Nephron (organoid): ENCODE data around the gene ADAMTS12.
"Not testable (repeated sequence)": the region's sequence is repeated elsewhere in the genome, so short reads cannot be mapped to it uniquely, and the experiment has no call there.

ENCODE experiments used
- H3K27ac Mint-ChIP-seq, 3 experiments: 2 replicates each; pipeline ENCODE4 v1.8.0; 2020; ENCODE audit warnings: mixed read lengths in 3 of 3, mild to moderate bottlenecking in 2 of 3, moderate library complexity in 1 of 3
- H3K27me3 Mint-ChIP-seq: 2 replicates; pipeline ENCODE4 v1.8.0; 2021; ENCODE audit warnings: low read depth, mild to moderate bottlenecking, moderate library complexity, mixed read lengths
- H3K36me3 Mint-ChIP-seq: 2 replicates; pipeline ENCODE4 v1.8.0; 2020; ENCODE audit warnings: low read depth, mixed read lengths
- H3K4me1 Mint-ChIP-seq: 2 replicates; pipeline ENCODE4 v1.8.0; 2020; ENCODE audit warnings: mixed read lengths
- H3K4me3 Mint-ChIP-seq, 3 experiments: 2 replicates each; pipeline ENCODE4 v1.8.0; 2020; ENCODE audit warnings: mild to moderate bottlenecking in 3 of 3, mixed read lengths in 3 of 3, moderate library complexity in 2 of 3
- H3K9me3 Mint-ChIP-seq: 2 replicates; pipeline ENCODE4 v1.8.0; 2020; ENCODE audit warnings: mixed read lengths
- TF ChIP-seq, protein P1 (sequence below), 3 experiments: fragments of 200-600 bp; sonication (generic); IDR thresholded peaks; one replicate each; pipeline ENCODE4 v1.5.0; 2021; ENCODE audit warnings: antibody characterized with exemption in 3 of 3; ENCODE audit not compliant: unreplicated experiment in 3 of 3

ADAMTS12 gene

DNA sequence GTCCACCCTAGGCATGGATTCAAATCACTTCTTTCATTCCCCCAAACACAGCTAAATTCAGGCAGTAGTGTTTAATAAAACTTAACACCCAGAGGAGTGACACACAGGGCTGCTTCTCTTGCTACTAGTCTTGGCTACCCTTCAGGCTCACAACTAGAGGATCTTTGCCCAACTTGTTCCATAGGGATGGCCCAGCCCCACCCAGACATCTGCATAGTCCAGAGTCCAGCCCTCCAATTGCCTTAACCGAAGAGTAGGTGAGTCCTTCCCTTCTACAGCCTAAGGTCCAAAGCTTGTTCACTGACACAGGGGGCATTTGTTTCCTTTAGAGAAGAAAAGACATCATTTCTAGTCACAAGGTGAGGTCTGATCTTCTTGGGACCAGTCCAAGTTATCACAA is 29.2 kb upstream of the ADAMTS12 start:
- TF ChIP-seq, protein P1, sequence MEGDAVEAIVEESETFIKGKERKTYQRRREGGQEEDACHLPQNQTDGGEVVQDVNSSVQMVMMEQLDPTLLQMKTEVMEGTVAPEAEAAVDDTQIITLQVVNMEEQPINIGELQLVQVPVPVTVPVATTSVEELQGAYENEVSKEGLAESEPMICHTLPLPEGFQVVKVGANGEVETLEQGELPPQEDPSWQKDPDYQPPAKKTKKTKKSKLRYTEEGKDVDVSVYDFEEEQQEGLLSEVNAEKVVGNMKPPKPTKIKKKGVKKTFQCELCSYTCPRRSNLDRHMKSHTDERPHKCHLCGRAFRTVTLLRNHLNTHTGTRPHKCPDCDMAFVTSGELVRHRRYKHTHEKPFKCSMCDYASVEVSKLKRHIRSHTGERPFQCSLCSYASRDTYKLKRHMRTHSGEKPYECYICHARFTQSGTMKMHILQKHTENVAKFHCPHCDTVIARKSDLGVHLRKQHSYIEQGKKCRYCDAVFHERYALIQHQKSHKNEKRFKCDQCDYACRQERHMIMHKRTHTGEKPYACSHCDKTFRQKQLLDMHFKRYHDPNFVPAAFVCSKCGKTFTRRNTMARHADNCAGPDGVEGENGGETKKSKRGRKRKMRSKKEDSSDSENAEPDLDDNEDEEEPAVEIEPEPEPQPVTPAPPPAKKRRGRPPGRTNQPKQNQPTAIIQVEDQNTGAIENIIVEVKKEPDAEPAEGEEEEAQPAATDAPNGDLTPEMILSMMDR (IDR thresholded peaks at IDR 0.05; ENCODE audit: unreplicated experiment in 3 of 3) = no peak
- Mint-ChIP-seq H3K27me3 (no peaks in the 10 kb centered on the region), H3K9me3 (peaks cover 33% of the 10 kb centered on the region), H3K36me3 (no peaks in the 10 kb centered on the region), H3K4me3 (no peak overlapping the region), H3K4me1 (no peaks in the 10 kb centered on the region), H3K27ac (no peak overlapping the region)

DNA sequence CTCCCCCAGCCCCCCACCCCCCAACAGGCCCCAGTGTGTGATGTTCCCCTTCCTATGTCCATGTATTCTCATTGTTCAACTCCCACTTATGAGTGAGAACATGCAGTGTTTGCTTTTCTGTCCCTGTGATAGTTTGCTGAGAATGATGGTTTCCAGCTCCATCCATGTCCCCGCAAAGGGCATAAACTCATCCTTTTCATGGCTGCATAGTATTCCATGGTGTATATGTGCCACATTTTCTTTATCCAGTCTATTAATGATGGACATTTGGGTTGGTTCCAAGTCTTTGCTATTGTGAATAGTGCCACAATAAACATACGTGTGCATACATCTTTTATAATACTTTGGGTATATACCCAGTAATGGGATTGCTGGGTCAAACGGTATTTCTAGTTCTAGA is 23.1 kb upstream of the ADAMTS12 start:
- not testable (repeated sequence) for H3K27ac Mint-ChIP-seq, H3K4me1 Mint-ChIP-seq, H3K27me3 Mint-ChIP-seq, H3K4me3 Mint-ChIP-seq, H3K36me3 Mint-ChIP-seq
- H3K9me3 Mint-ChIP-seq = peaks cover 39% of the 10 kb centered on the region

DNA sequence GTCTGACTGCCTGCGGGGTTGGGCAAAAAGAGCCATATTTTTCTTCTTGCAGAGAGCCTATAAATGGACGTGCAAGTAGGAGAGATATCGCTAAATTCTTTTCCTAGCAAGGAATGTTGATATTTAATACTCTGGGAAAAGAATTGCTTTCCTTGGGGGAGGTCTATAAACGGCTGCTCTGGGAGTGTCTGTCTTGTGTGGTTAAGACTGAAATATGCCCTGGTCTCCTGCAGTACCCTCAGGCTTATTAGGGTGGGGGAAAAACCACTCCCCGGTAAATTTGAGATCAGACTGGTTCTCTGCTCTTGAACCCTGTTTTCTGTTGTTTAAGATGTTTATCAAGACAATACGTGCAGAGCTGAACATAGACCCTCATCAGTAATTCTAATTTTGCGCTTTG is 14.5 kb upstream of the ADAMTS12 start:
- H3K36me3 Mint-ChIP-seq, H3K4me1 Mint-ChIP-seq, H3K27ac Mint-ChIP-seq, H3K27me3 Mint-ChIP-seq, H3K4me3 Mint-ChIP-seq: not testable (repeated sequence)
- H3K9me3 Mint-ChIP-seq = peaks cover 51% of the 10 kb centered on the region

DNA sequence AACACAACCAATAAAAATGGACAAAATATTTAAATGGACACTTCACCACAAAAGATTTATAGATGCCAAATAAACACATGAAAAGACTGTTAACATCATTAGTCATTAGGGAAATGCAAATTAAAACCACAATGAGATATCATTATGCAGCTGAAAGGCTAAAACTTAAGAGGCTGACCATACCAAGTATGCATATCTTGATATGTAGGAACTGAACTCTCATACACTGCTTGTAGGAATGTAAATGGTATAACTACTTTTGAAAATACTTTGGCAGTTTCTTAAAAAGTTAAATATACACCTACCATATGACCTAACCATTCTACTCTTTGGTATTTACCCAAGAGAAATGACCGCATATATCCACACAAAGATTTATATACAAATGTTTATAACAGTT is 13.6 kb upstream of the ADAMTS12 start:
- no peak overlapping the region for H3K4me3 Mint-ChIP-seq
- peaks cover 53% of the 10 kb centered on the region for H3K9me3 Mint-ChIP-seq
- H3K36me3 Mint-ChIP-seq = no peaks in the 10 kb centered on the region
- peaks cover 3% of the 10 kb centered on the region for H3K27me3 Mint-ChIP-seq
- H3K4me1 Mint-ChIP-seq = peaks cover 4% of the 10 kb centered on the region
- TF ChIP-seq, protein P1 (IDR thresholded peaks at IDR 0.05; ENCODE audit: unreplicated experiment in 3 of 3) = no peak
- no peak overlapping the region for H3K27ac Mint-ChIP-seq

DNA sequence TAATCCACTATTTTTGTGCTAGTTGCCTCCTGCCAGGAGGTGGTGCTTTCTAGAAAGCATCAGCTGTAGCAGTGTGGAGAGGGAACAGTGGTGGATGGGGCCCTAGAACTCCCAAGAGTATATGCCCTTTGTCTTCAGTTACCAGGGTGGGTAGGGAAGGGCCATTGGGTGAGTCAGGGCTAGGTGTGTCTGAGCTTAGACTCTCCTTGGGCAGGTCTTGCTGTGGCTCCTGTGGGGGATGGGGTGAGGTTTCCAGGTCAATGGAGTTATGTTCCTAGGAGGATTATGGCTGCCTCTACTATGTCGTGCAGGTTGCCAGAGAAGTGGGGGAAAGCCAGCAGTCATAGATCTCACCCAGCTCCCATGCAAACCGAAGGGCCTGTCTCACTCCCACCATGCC is 11.3 kb upstream of the ADAMTS12 start:
- TF ChIP-seq, protein P1 (IDR thresholded peaks at IDR 0.05; ENCODE audit: unreplicated experiment in 3 of 3) = no peak
- Mint-ChIP-seq H3K4me1 (peaks cover 4% of the 10 kb centered on the region), H3K4me3 (no peak overlapping the region), H3K36me3 (no peaks in the 10 kb centered on the region), H3K9me3 (peaks cover 45% of the 10 kb centered on the region), H3K27me3 (peaks cover 3% of the 10 kb centered on the region), H3K27ac (no peak overlapping the region)

DNA sequence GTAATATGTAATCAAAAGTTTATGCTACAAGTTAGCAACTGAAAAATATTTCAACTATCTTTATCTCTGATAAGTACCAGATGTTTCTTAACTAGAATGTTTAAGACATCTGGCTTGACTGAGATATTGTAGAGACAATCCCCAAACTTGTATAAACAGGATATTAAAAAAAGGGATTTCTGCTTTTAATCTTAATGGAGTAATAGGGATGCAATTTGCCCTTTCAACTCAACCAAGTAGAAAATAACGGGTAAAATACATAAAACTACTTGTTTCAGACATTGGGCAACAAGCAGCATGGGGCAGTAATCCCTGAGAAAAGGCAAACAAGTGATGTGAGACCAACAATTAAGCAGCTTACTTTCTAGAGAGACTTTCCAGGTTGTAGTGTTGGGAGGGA is 9.4 kb upstream of the ADAMTS12 start:
- Mint-ChIP-seq H3K27me3 (no peaks in the 10 kb centered on the region), H3K9me3 (peaks cover 30% of the 10 kb centered on the region), H3K27ac (peak overlapping the region; percentile 23 to 70 (median 59)), H3K4me1 (peaks cover 4% of the 10 kb centered on the region), H3K4me3 (no peak overlapping the region), H3K36me3 (no peaks in the 10 kb centered on the region)
- TF ChIP-seq, protein P1 (IDR thresholded peaks at IDR 0.05; ENCODE audit: unreplicated experiment in 3 of 3) = no peak

DNA sequence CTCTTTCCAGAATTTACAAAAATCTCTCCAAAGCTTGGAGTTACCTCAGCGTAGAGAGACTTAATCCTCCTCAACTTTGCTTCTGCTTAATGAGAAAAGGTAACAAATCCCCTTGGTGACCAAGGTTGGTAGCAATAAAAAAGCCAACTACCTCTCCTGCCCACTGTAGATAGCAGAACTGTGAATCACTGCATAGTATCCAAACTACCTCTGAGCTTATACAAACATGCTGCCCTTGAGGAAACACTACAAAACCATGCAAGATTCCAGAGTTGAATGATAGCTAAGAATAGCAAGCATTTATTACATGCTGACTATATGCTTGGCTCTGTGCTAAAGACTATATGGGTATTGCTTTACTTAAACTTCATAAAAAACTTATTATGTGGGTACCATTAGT is 2.8 kb upstream of the ADAMTS12 start:
- Mint-ChIP-seq H3K36me3 (no peaks in the 10 kb centered on the region), H3K4me3 (peak overlapping the region in 1 of 3 experiments; percentile 11), H3K9me3 (no peaks in the 10 kb centered on the region), H3K27me3 (no peaks in the 10 kb centered on the region), H3K27ac (no peak overlapping the region), H3K4me1 (peaks cover 31% of the 10 kb centered on the region)
- TF ChIP-seq, protein P1 (IDR thresholded peaks at IDR 0.05; ENCODE audit: unreplicated experiment in 3 of 3) = no peak
